ENCODE measurements around the gene BICD2. TPM values are rescaled to one million over a fixed set of nuclear protein-coding genes. Genes with fewer than 3 reads are reported as not detected.

The BICD2 gene
- total and polyA plus RNA-seq, 10 of the 15 experiments (the other 5 are each of a cell fraction or from before 2014, with no cell fraction given) = 5.3 to 25.5 (median 14.4) TPM

DNA sequence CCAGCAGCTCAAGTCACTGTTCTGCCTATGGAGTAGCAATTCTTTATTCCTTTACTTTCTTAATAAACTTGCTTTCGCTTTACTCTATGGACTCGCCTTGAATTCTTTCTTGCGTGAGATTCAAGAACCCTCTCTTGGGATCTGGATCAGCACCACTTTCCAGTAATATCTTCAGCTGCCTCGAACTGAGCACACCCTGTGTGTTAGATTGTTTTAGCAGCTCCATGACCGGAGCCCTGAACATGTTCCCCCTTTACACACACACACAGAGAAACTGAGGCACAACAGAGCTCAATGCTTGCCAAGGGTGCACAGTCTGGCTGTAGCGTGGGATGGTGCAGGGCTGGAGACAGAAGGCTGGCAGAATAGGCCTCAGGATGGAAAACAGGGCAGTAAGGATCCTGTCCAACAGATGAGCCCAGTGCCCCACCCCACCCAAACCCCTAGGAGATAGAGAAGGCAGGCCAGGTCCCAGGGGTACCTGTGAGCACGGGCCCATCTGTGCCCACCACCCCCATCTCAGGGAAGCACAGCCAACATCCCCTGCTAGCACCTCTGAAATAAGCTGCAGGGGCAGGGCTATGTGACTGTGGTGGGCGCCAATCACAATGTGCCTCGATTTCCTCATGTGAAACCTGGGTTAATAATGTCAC, 27.9 kb downstream of the BICD2 start:
- Histone ChIP-seq H3K4me3 (no peak overlapping the region), H3K27ac (ENCODE audit: control insufficient read depth, insufficient read depth) (no peak overlapping the region), H2AFZ (ENCODE audit: control insufficient read depth, low read depth, low read length) (no peak overlapping the region), H3K36me3 (ENCODE audit: control insufficient read depth in 2 of 2, insufficient read depth in 2 of 2, low read length in 1 of 2) (no peaks in the 10 kb centered on the region), H3K9me3 (replicated peaks; ENCODE audit: control insufficient read depth, insufficient read depth, low read length) (no peaks in the 10 kb centered on the region), H3K4me1 (ENCODE audit: control insufficient read depth, insufficient read depth, low read length) (peaks cover 21% of the 10 kb centered on the region), H3K79me2 (ENCODE audit: control insufficient read depth, insufficient read depth, low read length) (peaks cover 56% of the 10 kb centered on the region), H3K9ac (ENCODE audit: control insufficient read depth, insufficient read depth, low read length) (no peak overlapping the region), H3K4me2 (ENCODE audit: control insufficient read depth, insufficient read depth) (no peak overlapping the region), H4K20me1 (ENCODE audit: control insufficient read depth, insufficient read depth) (no peaks in the 10 kb centered on the region; the same call in 1 of the 2 replicates), H3K27me3 (replicated peaks in 1 of 2; ENCODE audit: control insufficient read depth in 2 of 2, insufficient read depth in 2 of 2, low read length in 1 of 2) (no peaks in the 10 kb centered on the region)
- WGBS (ENCODE audit: insufficient coverage, insufficient replicate concordance, low lambda C conversion rate, missing lambda C conversion rate) = 86% methylated on average over 9 of the region's 9 CpGs
- ChIA-PET RAD21 (ENCODE audit: unreplicated experiment) (no interaction called here), POLR2A (interaction anchor here (0.9 kb wide), 1 partner anchor 27 kb away, joined by 3 read pairs; no protein-coding TSS in a partner anchor), CTCF (interaction anchor here (1.5 kb wide), 1 partner anchor 54 kb away, joined by 4 read pairs; no protein-coding TSS in a partner anchor), SMC1A (ENCODE audit: uncharacterized antibody, unreplicated experiment) (no interaction called here)
- FAIRE-seq = no peak
- in situ Hi-C loops (cut with MboI) = no loop called here
- no peak for ATAC-seq
- no peak for TF ChIP-seq DPF2 (IDR thresholded peaks at IDR 0.05)
- TF ChIP-seq, protein P1, sequence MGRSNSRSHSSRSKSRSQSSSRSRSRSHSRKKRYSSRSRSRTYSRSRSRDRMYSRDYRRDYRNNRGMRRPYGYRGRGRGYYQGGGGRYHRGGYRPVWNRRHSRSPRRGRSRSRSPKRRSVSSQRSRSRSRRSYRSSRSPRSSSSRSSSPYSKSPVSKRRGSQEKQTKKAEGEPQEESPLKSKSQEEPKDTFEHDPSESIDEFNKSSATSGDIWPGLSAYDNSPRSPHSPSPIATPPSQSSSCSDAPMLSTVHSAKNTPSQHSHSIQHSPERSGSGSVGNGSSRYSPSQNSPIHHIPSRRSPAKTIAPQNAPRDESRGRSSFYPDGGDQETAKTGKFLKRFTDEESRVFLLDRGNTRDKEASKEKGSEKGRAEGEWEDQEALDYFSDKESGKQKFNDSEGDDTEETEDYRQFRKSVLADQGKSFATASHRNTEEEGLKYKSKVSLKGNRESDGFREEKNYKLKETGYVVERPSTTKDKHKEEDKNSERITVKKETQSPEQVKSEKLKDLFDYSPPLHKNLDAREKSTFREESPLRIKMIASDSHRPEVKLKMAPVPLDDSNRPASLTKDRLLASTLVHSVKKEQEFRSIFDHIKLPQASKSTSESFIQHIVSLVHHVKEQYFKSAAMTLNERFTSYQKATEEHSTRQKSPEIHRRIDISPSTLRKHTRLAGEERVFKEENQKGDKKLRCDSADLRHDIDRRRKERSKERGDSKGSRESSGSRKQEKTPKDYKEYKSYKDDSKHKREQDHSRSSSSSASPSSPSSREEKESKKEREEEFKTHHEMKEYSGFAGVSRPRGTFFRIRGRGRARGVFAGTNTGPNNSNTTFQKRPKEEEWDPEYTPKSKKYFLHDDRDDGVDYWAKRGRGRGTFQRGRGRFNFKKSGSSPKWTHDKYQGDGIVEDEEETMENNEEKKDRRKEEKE (IDR thresholded peaks at IDR 0.05) = no peak
- no peak for TF ChIP-seq NFYA (IDR thresholded peaks at IDR 0.05; ENCODE audit: borderline replicate concordance, low read depth, low read length)
- TF ChIP-seq BHLHE40 (IDR thresholded peaks at IDR 0.05; ENCODE audit: borderline replicate concordance in 1 of 2, low read depth in 2 of 2, low read length in 1 of 2) = no peak
- DNase-seq (ENCODE audit: low read depth, low spot score) = no peak
- no TSS peak for BruUV-seq (replicated peaks)
- intact Hi-C loops (cut with micrococcal nuclease; ENCODE audit: unreplicated experiment) = no loop called here
